ENCODE measurements around the gene GEN1.

GEN1 gene

DNA sequence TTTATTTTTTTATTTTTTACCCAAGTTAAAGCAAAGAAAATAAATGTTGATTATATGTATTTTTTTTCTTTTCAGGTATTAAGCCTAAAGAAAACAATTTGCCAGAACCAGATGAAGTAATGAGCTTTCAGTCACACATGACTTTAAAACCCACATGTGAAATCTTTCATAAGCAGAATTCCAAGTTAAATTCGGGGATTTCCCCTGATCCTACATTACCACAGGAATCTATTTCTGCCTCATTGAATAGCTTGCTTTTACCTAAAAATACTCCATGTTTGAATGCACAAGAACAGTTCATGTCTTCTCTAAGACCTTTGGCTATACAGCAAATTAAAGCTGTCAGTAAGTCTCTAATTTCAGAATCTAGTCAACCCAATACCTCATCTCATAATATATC lies 26.6 kb downstream of the GEN1 start:
- H3K27me3 ChIP-seq (replicated peaks; ENCODE audit: insufficient read depth, low read length) = no peaks in the 10 kb centered on the region
- no peak overlapping the region for H3K4me3 ChIP-seq (ENCODE audit: low read length)
- H3K9me3 ChIP-seq (replicated peaks; ENCODE audit: insufficient read depth, low read length) = no peaks in the 10 kb centered on the region
- no peak overlapping the region for H3K27ac ChIP-seq (ENCODE audit: low read length)
- no peak overlapping the region for H2AFZ ChIP-seq (ENCODE audit: low read length)
- no peak overlapping the region for H3K4me2 ChIP-seq (ENCODE audit: low read depth, low read length)
- no peak overlapping the region for H3K9ac ChIP-seq (ENCODE audit: low read length)
- H3K9me2 ChIP-seq (replicated peaks; ENCODE audit: insufficient read depth, low read length) = no peaks in the 10 kb centered on the region
- H3F3A ChIP-seq (ENCODE audit: insufficient read depth, low read length) = no peaks in the 10 kb centered on the region
- no peaks in the 10 kb centered on the region; the same call in 1 of the 2 replicates for H3K36me3 ChIP-seq (replicated peaks; ENCODE audit: insufficient read depth, low read length)
- no peaks in the 10 kb centered on the region for H3K4me1 ChIP-seq (ENCODE audit: low read length)
- TF ChIP-seq EZH2phosphoT487 (IDR thresholded peaks at IDR 0.05; ENCODE audit: low read length) (no peak), EZH2 (optimal IDR thresholded peaks at IDR 0.05; ENCODE audit: low read depth, low read length) (no peak)
- TF ChIP-seq, protein P1, sequence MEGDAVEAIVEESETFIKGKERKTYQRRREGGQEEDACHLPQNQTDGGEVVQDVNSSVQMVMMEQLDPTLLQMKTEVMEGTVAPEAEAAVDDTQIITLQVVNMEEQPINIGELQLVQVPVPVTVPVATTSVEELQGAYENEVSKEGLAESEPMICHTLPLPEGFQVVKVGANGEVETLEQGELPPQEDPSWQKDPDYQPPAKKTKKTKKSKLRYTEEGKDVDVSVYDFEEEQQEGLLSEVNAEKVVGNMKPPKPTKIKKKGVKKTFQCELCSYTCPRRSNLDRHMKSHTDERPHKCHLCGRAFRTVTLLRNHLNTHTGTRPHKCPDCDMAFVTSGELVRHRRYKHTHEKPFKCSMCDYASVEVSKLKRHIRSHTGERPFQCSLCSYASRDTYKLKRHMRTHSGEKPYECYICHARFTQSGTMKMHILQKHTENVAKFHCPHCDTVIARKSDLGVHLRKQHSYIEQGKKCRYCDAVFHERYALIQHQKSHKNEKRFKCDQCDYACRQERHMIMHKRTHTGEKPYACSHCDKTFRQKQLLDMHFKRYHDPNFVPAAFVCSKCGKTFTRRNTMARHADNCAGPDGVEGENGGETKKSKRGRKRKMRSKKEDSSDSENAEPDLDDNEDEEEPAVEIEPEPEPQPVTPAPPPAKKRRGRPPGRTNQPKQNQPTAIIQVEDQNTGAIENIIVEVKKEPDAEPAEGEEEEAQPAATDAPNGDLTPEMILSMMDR (IDR thresholded peaks at IDR 0.05; ENCODE audit: low read length) = no peak
- no peak for DNase-seq
- H3K79me2 ChIP-seq (ENCODE audit: low read length) = no peaks in the 10 kb centered on the region
- H4K20me1 ChIP-seq (ENCODE audit: insufficient read depth, low read length) = no peaks in the 10 kb centered on the region

DNA sequence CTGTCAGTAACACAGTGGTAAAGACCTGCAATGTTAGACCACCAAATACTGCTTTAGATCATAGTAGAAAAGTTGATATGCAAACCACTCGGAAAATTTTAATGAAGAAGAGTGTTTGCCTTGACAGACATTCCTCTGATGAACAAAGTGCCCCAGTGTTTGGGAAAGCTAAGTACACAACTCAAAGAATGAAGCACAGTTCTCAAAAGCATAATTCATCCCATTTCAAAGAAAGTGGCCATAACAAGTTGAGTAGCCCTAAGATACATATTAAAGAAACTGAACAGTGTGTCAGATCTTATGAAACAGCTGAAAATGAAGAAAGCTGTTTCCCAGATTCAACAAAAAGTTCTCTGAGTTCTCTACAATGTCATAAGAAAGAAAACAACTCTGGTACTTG lies 27.5 kb downstream of the GEN1 start:
- Histone ChIP-seq H3K36me3 (replicated peaks; ENCODE audit: insufficient read depth, low read length) (no peaks in the 10 kb centered on the region; the same call in 1 of the 2 replicates), H3K9me2 (replicated peaks; ENCODE audit: insufficient read depth, low read length) (no peaks in the 10 kb centered on the region), H4K20me1 (ENCODE audit: insufficient read depth, low read length) (no peaks in the 10 kb centered on the region), H3K4me1 (ENCODE audit: low read length) (no peaks in the 10 kb centered on the region), H3K4me3 (ENCODE audit: low read length) (no peak overlapping the region), H3K27ac (ENCODE audit: low read length) (no peak overlapping the region), H3K4me2 (ENCODE audit: low read depth, low read length) (no peak overlapping the region), H3F3A (ENCODE audit: insufficient read depth, low read length) (no peaks in the 10 kb centered on the region), H3K27me3 (replicated peaks; ENCODE audit: insufficient read depth, low read length) (no peaks in the 10 kb centered on the region), H3K9me3 (replicated peaks; ENCODE audit: insufficient read depth, low read length) (no peaks in the 10 kb centered on the region), H3K79me2 (ENCODE audit: low read length) (no peaks in the 10 kb centered on the region), H2AFZ (ENCODE audit: low read length) (no peak overlapping the region), H3K9ac (ENCODE audit: low read length) (no peak overlapping the region)
- DNase-seq = no peak
- TF ChIP-seq EZH2phosphoT487 (IDR thresholded peaks at IDR 0.05; ENCODE audit: low read length) (no peak), EZH2 (optimal IDR thresholded peaks at IDR 0.05; ENCODE audit: low read depth, low read length) (no peak)
- TF ChIP-seq, protein P1 (IDR thresholded peaks at IDR 0.05; ENCODE audit: low read length) = no peak

DNA sequence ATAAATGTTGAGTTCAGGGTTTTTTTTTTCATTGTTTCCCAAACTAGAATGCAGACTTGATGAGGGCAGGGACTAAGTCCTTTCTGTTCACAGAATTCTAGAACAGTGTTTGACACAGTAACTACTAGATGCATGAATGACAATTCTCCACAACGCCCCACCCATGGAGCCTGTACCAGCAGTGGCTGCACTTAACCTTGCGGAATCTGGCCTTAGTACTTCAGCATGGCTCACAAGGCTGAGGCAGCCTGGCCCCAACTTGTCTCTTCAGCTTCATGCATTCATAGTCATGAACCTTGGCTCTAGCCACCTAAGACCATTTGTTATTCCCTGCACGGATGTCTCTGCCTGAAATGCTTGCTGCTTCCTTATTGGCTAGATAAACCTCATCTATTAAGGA lies 32.8 kb downstream of the GEN1 start:
- no peaks in the 10 kb centered on the region for H3F3A ChIP-seq (ENCODE audit: insufficient read depth, low read length)
- no peak overlapping the region for H2AFZ ChIP-seq (ENCODE audit: low read length)
- no peaks in the 10 kb centered on the region for H3K4me1 ChIP-seq (ENCODE audit: low read length)
- no peaks in the 10 kb centered on the region for H3K79me2 ChIP-seq (ENCODE audit: low read length)
- DNase-seq = no peak
- H3K27me3 ChIP-seq (replicated peaks; ENCODE audit: insufficient read depth, low read length) = no peaks in the 10 kb centered on the region
- H3K4me2 ChIP-seq (ENCODE audit: low read depth, low read length) = no peak overlapping the region
- no peaks in the 10 kb centered on the region for H3K9me2 ChIP-seq (replicated peaks; ENCODE audit: insufficient read depth, low read length)
- no peak overlapping the region for H3K4me3 ChIP-seq (ENCODE audit: low read length)
- no peak overlapping the region for H3K9ac ChIP-seq (ENCODE audit: low read length)
- H3K9me3 ChIP-seq (replicated peaks; ENCODE audit: insufficient read depth, low read length) = no peaks in the 10 kb centered on the region
- H3K36me3 ChIP-seq (replicated peaks; ENCODE audit: insufficient read depth, low read length) = no peaks in the 10 kb centered on the region
- TF ChIP-seq EZH2 (optimal IDR thresholded peaks at IDR 0.05; ENCODE audit: low read depth, low read length) (no peak), EZH2phosphoT487 (IDR thresholded peaks at IDR 0.05; ENCODE audit: low read length) (no peak)
- TF ChIP-seq, protein P1 (IDR thresholded peaks at IDR 0.05; ENCODE audit: low read length) = no peak
- H3K27ac ChIP-seq (ENCODE audit: low read length) = no peak overlapping the region
- no peaks in the 10 kb centered on the region for H4K20me1 ChIP-seq (ENCODE audit: insufficient read depth, low read length)

Data from MM.1S (cell line).